ENCODE data around the gene DZANK1. TPM values are rescaled to one million over a fixed set of nuclear protein-coding genes. Genes with fewer than 3 reads are reported as not detected.
"Not testable (repeated sequence)": the region's sequence is repeated elsewhere in the genome, so short reads cannot be mapped to it uniquely, and the experiment has no call there.

DZANK1 gene
- total RNA-seq, 3 donors from 2014 or later (not counting 1 experiment from before 2014, with no cell fraction given) = 2.7 to 5.7 (median 3.7) TPM

DNA sequence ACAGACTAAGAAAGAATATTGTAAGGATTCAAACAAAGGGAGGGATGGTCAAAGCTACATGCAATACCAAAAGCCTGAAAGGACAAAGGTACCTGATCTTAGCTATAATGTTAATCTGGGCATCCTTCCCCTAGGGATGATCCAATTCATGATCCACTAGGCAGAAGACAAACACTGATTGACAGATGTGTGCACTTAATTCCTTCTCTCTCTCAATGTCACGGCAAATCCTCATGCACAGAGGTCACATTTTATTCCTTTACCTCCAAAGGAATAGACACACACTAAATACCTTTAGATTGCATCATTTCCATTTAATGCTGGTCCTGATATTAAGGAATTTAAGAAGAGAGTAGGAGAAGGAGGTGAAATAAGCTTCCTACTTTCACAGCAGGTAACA is 105.2 kb downstream of the DZANK1 start:
- Mint-ChIP-seq H3K36me3 (no peaks in the 10 kb centered on the region), H3K9me3 (no peaks in the 10 kb centered on the region), H3K27me3 (ENCODE audit: low read depth in 2 of 2) (peaks cover 2 to 7% of the 10 kb centered on the region in 2 donors), H3K4me3 (no peak overlapping the region), H3K27ac (no peak overlapping the region), H3K4me1 (no peaks in the 10 kb centered on the region)
- TF ChIP-seq, protein P1, sequence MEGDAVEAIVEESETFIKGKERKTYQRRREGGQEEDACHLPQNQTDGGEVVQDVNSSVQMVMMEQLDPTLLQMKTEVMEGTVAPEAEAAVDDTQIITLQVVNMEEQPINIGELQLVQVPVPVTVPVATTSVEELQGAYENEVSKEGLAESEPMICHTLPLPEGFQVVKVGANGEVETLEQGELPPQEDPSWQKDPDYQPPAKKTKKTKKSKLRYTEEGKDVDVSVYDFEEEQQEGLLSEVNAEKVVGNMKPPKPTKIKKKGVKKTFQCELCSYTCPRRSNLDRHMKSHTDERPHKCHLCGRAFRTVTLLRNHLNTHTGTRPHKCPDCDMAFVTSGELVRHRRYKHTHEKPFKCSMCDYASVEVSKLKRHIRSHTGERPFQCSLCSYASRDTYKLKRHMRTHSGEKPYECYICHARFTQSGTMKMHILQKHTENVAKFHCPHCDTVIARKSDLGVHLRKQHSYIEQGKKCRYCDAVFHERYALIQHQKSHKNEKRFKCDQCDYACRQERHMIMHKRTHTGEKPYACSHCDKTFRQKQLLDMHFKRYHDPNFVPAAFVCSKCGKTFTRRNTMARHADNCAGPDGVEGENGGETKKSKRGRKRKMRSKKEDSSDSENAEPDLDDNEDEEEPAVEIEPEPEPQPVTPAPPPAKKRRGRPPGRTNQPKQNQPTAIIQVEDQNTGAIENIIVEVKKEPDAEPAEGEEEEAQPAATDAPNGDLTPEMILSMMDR (IDR thresholded peaks at IDR 0.05) = no peak
- DNase-seq (no peak), ATAC-seq (no peak)
- Histone ChIP-seq H3K27ac (ENCODE audit: low read length) (no peak overlapping the region), H3K36me3 (ENCODE audit: control insufficient read depth, insufficient read depth, low read length) (no peaks in the 10 kb centered on the region), H3K27me3 (ENCODE audit: control insufficient read depth, insufficient read depth, low read length) (no peaks in the 10 kb centered on the region), H3K4me1 (ENCODE audit: control insufficient read depth, insufficient read depth, low read length) (no peaks in the 10 kb centered on the region), H3K9me3 (ENCODE audit: control insufficient read depth, insufficient read depth, low read length) (no peaks in the 10 kb centered on the region), H3K4me3 (ENCODE audit: low read length) (no peak overlapping the region)
- intact Hi-C loops (cut with micrococcal nuclease) = no loop called here
- 100% methylated on average over 1 of the region's 1 CpG for WGBS (ENCODE audit: insufficient coverage)

DNA sequence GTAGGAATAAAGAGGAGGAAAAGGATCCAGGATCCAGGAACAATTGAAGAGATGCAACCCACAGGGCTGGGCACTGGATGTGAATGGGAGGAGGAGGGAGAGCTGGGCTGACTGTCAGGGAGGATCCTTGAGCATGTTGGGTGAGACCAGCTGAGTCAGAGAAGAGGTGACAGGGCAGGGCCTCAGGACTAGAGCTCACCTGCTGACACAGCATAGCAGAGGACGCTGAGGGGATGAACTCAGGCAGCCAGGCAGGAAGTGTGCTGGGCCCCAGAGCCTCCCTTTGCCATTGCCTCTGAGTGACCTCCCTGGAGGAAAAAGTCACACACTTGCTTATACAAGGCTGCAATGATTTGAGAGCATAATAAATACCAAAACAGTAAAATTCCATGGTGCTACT is 106.2 kb downstream of the DZANK1 start:
- TF ChIP-seq, protein P1 (IDR thresholded peaks at IDR 0.05) = no peak
- Mint-ChIP-seq H3K9me3 (no peaks in the 10 kb centered on the region), H3K27ac (no peak overlapping the region), H3K27me3 (ENCODE audit: low read depth in 2 of 2) (peaks cover 2 to 8% of the 10 kb centered on the region in 2 donors), H3K4me3 (no peak overlapping the region), H3K36me3 (no peaks in the 10 kb centered on the region), H3K4me1 (no peaks in the 10 kb centered on the region)
- no peaks in the 10 kb centered on the region for H3K27me3 ChIP-seq (ENCODE audit: control insufficient read depth, insufficient read depth, low read length)
- no peak overlapping the region for H3K27ac ChIP-seq (ENCODE audit: low read length)
- no peak for ATAC-seq
- no peaks in the 10 kb centered on the region for H3K9me3 ChIP-seq (ENCODE audit: control insufficient read depth, insufficient read depth, low read length)
- no peak overlapping the region for H3K4me3 ChIP-seq (ENCODE audit: low read length)
- DNase-seq = no peak
- 30% methylated on average over 1 of the region's 1 CpG for WGBS (ENCODE audit: insufficient coverage)
- no peaks in the 10 kb centered on the region for H3K4me1 ChIP-seq (ENCODE audit: control insufficient read depth, insufficient read depth, low read length)
- no peaks in the 10 kb centered on the region for H3K36me3 ChIP-seq (ENCODE audit: control insufficient read depth, insufficient read depth, low read length)
- intact Hi-C loops (cut with micrococcal nuclease) = no loop called here

DNA sequence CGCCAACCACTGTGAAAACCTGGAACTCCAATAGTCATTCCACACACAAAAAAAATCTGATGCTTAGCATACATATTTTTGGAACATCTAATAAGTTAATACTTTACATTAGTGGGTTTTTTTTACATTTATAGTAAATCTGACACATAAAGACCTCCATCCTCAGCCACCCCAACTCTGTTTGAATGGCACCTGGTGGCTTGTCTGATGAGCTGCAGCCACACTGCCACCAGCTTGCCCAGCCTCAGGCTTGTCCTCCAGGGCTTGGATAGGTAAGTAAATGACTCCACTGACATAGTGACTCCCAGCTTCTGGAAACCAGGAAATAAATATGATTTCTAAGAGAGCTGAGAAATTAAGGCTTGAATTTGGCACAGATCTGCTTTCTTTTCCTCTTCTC is 107.0 kb downstream of the DZANK1 start:
- H3K4me1 ChIP-seq (ENCODE audit: control insufficient read depth, insufficient read depth, low read length) = no peaks in the 10 kb centered on the region
- Mint-ChIP-seq H3K36me3 (no peaks in the 10 kb centered on the region), H3K27ac (no peak overlapping the region), H3K4me1 (no peaks in the 10 kb centered on the region), H3K4me3 (no peak overlapping the region), H3K27me3 (ENCODE audit: low read depth in 2 of 2) (peaks cover 4 to 16% of the 10 kb centered on the region in 2 donors), H3K9me3 (peaks cover under 1 to 2% of the 10 kb centered on the region in 2 donors)
- ATAC-seq = no peak
- H3K4me3 ChIP-seq (ENCODE audit: low read length) = no peak overlapping the region
- no peak overlapping the region for H3K27ac ChIP-seq (ENCODE audit: low read length)
- intact Hi-C loops (cut with micrococcal nuclease) = no loop called here
- DNase-seq = no peak
- no peaks in the 10 kb centered on the region for H3K36me3 ChIP-seq (ENCODE audit: control insufficient read depth, insufficient read depth, low read length)
- WGBS (ENCODE audit: insufficient coverage) = 100% methylated on average over 1 of the region's 1 CpG
- H3K9me3 ChIP-seq (ENCODE audit: control insufficient read depth, insufficient read depth, low read length) = no peaks in the 10 kb centered on the region
- H3K27me3 ChIP-seq (ENCODE audit: control insufficient read depth, insufficient read depth, low read length) = no peaks in the 10 kb centered on the region
- TF ChIP-seq, protein P1 (IDR thresholded peaks at IDR 0.05) = no peak

DNA sequence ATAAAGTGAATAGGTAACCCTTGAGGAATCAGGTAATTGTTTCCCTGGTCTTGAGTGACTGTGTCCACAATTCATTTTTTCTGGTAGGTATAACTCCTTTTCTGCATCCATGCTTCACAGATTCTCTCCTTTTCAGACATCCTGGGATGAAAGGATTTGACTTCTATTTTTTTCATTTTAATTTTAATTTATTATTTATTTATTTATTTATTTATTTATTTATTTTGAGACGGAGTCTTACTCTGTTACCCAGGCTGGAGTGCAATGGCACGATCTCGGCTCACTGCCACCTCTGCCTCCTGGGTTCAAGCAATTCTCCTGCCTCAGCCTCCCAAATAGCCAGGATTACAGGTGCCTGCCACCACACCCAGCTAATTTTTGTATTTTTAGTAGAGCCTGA is 117.1 kb downstream of the DZANK1 start:
- H3K4me1 ChIP-seq (ENCODE audit: control insufficient read depth, insufficient read depth, low read length); H3K4me1 Mint-ChIP-seq; H3K4me3 Mint-ChIP-seq; H3K36me3 ChIP-seq (ENCODE audit: control insufficient read depth, insufficient read depth, low read length); H3K4me3 ChIP-seq (ENCODE audit: low read length); ATAC-seq; H3K27ac Mint-ChIP-seq; H3K9me3 Mint-ChIP-seq; DNase-seq; intact Hi-C loops (cut with micrococcal nuclease); H3K27me3 Mint-ChIP-seq (ENCODE audit: low read depth in 2 of 2); H3K27ac ChIP-seq (ENCODE audit: low read length); H3K9me3 ChIP-seq (ENCODE audit: control insufficient read depth, insufficient read depth, low read length); H3K36me3 Mint-ChIP-seq; H3K27me3 ChIP-seq (ENCODE audit: control insufficient read depth, insufficient read depth, low read length): not testable (repeated sequence)
- 39% methylated on average over 2 of the region's 3 CpGs for WGBS (ENCODE audit: insufficient coverage)

Other genes with a start within 250 kb of the DZANK1 start
- 1 to 10 TPM; 5.2 to 9.6 (median 9.3) TPM for gene ZNF133, start 178.5 kb downstream of the DZANK1 start, total RNA-seq
- gene POLR3F, start 360 bp upstream of the DZANK1 start, total RNA-seq = 10 to 100 TPM in 1 of 3 donors, 1 to 10 TPM in 2; 8.5 to 10.6 (median 8.8) TPM
- gene RBBP9, start 30.2 kb upstream of the DZANK1 start, total RNA-seq = 1 to 10 TPM; 4.6 to 9.2 (median 7.9) TPM
- gene SEC23B, start 40.9 kb upstream of the DZANK1 start, total RNA-seq = 10 to 100 TPM; 58.2 to 68.8 (median 63.9) TPM
- 10 to 100 TPM; 38.6 to 48.8 (median 40.5) TPM for gene SMIM26, start 100.4 kb upstream of the DZANK1 start, total RNA-seq
- 10 to 100 TPM; 23.4 to 28.4 (median 24.1) TPM for gene DTD1, start 121.0 kb upstream of the DZANK1 start, total RNA-seq

Data from natural killer cell (primary cell).